A673 (cell line): ENCODE measurements around the gene PLCG2. TPM values are rescaled to one million over a fixed set of nuclear protein-coding genes. Genes with fewer than 3 reads are reported as not detected.

Experiments
- BruUV-seq: library from RNA; stranded (reverse); fragments of 400-500 nt; replicated peaks from 2 replicates; lab custom pipeline; 2021; lab: Mats Ljungman, UMichigan
- CTCF ChIA-PET: fragments of 300-600 bp; sonication (Branson Sonifier 250); formaldehyde crosslinking; loops from one replicate; lab custom pipeline; 2022; ENCODE audit warnings: antibody characterized with exemption; lab: Charles Lee
- POLR2A ChIA-PET: fragments of 300-600 bp; sonication (Branson Sonifier 250); formaldehyde crosslinking; loops from one replicate; lab custom pipeline; 2022; ENCODE audit warnings: antibody characterized with exemption; ENCODE audit not compliant: low non-redundant PET; lab: Charles Lee
- DNase-seq: peaks from one replicate; pipeline ENCODE4 v3.0.0-alpha.2; 2015; ENCODE audit warnings: low spot score
- H3K27ac ChIP-seq: fragments of 200-600 bp; sonication (generic); 2 replicates; pipeline ENCODE4 v1.5.1; 2016; ENCODE audit warnings: mixed run types, low read depth, mild to moderate bottlenecking, mixed read lengths, antibody characterized with exemption, low read length; ENCODE audit not compliant: poor library complexity, severe bottlenecking
- H3K27me3 ChIP-seq: fragments of 200-600 bp; sonication (generic); replicated peaks from 2 replicates; pipeline ENCODE4 v1.6.1; 2017; ENCODE audit warnings: mixed run types, low read depth, mild to moderate bottlenecking, mixed read lengths, antibody characterized with exemption, low read length; ENCODE audit not compliant: insufficient read depth, poor library complexity
- H3K36me3 ChIP-seq: fragments of 200-600 bp; sonication (generic); 2 replicates; pipeline ENCODE4 v1.6.1; 2016; ENCODE audit warnings: mixed run types, mild to moderate bottlenecking, mixed read lengths, antibody characterized with exemption, low read length; ENCODE audit not compliant: insufficient read depth, poor library complexity, severe bottlenecking
- H3K4me1 ChIP-seq: fragments of 200-600 bp; sonication (generic); 2 replicates; pipeline ENCODE4 v1.6.1; 2017; ENCODE audit warnings: mixed run types, mild to moderate bottlenecking, mixed read lengths, antibody characterized with exemption, low read length; ENCODE audit not compliant: insufficient read depth, poor library complexity, severe bottlenecking
- H3K4me3 ChIP-seq: fragments of 200-600 bp; sonication (generic); 2 replicates; pipeline ENCODE4 v1.5.1; 2016; ENCODE audit warnings: low read depth, mixed run types, mild to moderate bottlenecking, mixed read lengths, low read length; ENCODE audit not compliant: poor library complexity, severe bottlenecking
- H3K9me3 ChIP-seq: fragments of 200-600 bp; sonication (generic); 2 replicates; pipeline ENCODE4 v1.6.1; 2016; ENCODE audit warnings: mixed run types, low read depth, mild to moderate bottlenecking, mixed read lengths, antibody characterized with exemption, low read length; ENCODE audit not compliant: poor library complexity, severe bottlenecking
- CTCF ChIP-seq: fragments of 300-800, 200-600 bp; sonication (generic); conservative IDR thresholded peaks from 2 replicates; pipeline ENCODE4 v1.5.1; 2017; ENCODE audit warnings: low read depth, mild to moderate bottlenecking, antibody characterized with exemption, low read length, moderate library complexity, mixed read lengths
- EZH2 ChIP-seq: fragments of 200-600 bp; sonication (generic); IDR thresholded peaks from 2 replicates; pipeline ENCODE4 v1.6.1; 2017; ENCODE audit warnings: borderline replicate concordance, low read depth, mild to moderate bottlenecking, mixed read lengths, antibody characterized with exemption, low read length; ENCODE audit not compliant: poor library complexity, severe bottlenecking
- intact Hi-C: fragments of 100-400 bp; cut with micrococcal nuclease; formaldehyde crosslinking; loops from one replicate; pipeline ENCODE4 v1.10.0; 2022; ENCODE audit not compliant: unreplicated experiment
- total RNA-seq: library from RNA; stranded (reverse); gene quantifications from 2 replicates; pipeline ENCODE4 v1.2.3, GENCODE V29; 2021

Gene PLCG2
- total RNA-seq, 1 experiment from 2014 or later: 9.6 TPM

DNA sequence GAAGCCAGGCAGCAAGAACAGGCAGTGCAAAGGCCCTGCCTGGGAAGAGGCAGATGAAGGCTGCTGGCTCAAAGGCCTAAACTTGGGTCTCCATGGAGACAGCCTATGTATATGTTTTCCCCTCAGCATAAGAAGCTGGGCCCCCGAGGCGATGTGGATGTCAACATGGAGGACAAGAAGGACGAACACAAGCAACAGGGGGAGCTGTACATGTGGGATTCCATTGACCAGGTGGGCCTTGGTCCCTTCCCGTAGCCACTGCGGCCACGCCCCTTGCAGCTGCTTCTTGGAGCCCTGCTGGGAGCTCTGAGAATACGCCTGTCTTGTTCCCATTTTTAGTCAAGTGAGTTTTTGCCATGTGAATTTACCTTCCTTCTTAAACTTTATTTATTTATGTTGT is 126.2 kb downstream of the PLCG2 start:
- no peak overlapping the region for H3K27ac ChIP-seq
- ChIA-PET POLR2A (no interaction called here), CTCF (no interaction called here)
- intact Hi-C loops: no loop called here
- DNase-seq: no peak
- H3K27me3 ChIP-seq: no peaks in the 10 kb centered on the region
- BruUV-seq: no TSS peak
- no peak overlapping the region for H3K4me3 ChIP-seq
- no peaks in the 10 kb centered on the region for H3K4me1 ChIP-seq
- TF ChIP-seq EZH2: no peak
- H3K9me3 ChIP-seq: no peaks in the 10 kb centered on the region
- no peaks in the 10 kb centered on the region for H3K36me3 ChIP-seq

DNA sequence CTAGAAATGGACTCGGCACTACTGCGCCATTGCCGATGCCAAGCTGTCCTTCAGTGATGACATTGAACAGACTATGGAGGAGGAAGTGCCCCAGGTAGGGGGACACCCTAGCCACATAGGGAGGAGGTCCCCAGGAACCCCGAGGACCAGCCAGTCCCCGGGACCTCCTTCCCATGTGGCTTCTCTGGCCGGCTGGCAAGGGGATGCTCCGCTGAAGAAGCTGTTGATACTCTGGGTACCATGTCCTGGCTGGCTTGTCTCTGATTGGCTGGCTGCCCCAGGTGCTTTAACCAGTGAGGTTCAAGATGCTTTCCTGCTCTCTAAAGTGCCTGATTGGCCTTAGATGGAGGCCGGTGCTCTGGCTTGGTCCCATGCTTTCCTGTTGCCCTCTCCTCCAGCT is 128.6 kb downstream of the PLCG2 start:
- BruUV-seq: no TSS peak
- Histone ChIP-seq H3K4me3 (no peak overlapping the region), H3K27me3 (no peaks in the 10 kb centered on the region), H3K9me3 (no peaks in the 10 kb centered on the region), H3K4me1 (no peaks in the 10 kb centered on the region), H3K36me3 (no peaks in the 10 kb centered on the region), H3K27ac (no peak overlapping the region)
- POLR2A ChIA-PET: no interaction called here
- no peak for TF ChIP-seq EZH2
- TF ChIP-seq CTCF: no peak
- intact Hi-C loops: no loop called here
- DNase-seq: no peak
- CTCF ChIA-PET: no interaction called here

GRCh38 chr16:81908466-81909262 is 129.6 kb downstream of the PLCG2 start:
- POLR2A ChIA-PET: interaction anchor here (0.7 kb wide), 1 partner anchor 406 kb away, joined by 5 read pairs; no protein-coding TSS in a partner anchor
- H3K4me3 ChIP-seq: no peak overlapping the region
- no peaks in the 10 kb centered on the region for H3K9me3 ChIP-seq
- no peak overlapping the region for H3K27ac ChIP-seq
- TF ChIP-seq CTCF: no peak
- no peak for TF ChIP-seq EZH2
- CTCF ChIA-PET: no interaction called here
- no peaks in the 10 kb centered on the region for H3K27me3 ChIP-seq
- no peak for DNase-seq
- no peaks in the 10 kb centered on the region for H3K36me3 ChIP-seq
- intact Hi-C loops: no loop called here
- no peaks in the 10 kb centered on the region for H3K4me1 ChIP-seq
- BruUV-seq: no TSS peak
